GM12878 (cell line): Measurements from ENCODE around the gene GRIN3A. TPM values are rescaled to one million over a fixed set of nuclear protein-coding genes. Genes with fewer than 3 reads are reported as not detected.

Experiments
- ATAC-seq: fragments of 200-7000 bp; cut with Tn5 transposase; 3 replicates; pipeline ENCODE4 v1.9.1; 2020; ENCODE audit warnings: mild to moderate bottlenecking, moderate library complexity
- BruUV-seq: library from RNA; stranded (reverse); fragments of 400-500 nt; replicated peaks from 2 replicates; lab custom pipeline; 2021; lab: Mats Ljungman, UMichigan
- CTCF ChIA-PET: fragments of 300-600 bp; sonication (Branson Sonifier 250); formaldehyde crosslinking; extraction: SDS; loops from one replicate; lab custom pipeline; 2021; ENCODE audit warnings: inconsistent platforms; lab: Yijun Ruan, JAX
- POLR2A ChIA-PET: fragments of 350-600 bp; formaldehyde crosslinking; extraction: SDS; loops from one replicate; lab custom pipeline; 2021; ENCODE audit warnings: inconsistent platforms; lab: Charles Lee
- RAD21 ChIA-PET: fragments of 300-600 bp; sonication (Branson Sonifier 250); formaldehyde crosslinking; loops from one replicate; lab custom pipeline; 2023; ENCODE audit warnings: antibody characterized with exemption; ENCODE audit not compliant: unreplicated experiment; lab: Charles Lee
- SMC1A ChIA-PET: fragments of 300-600 bp; sonication (Branson Sonifier 250); formaldehyde crosslinking; loops from one replicate; lab custom pipeline; 2023; ENCODE audit not compliant: unreplicated experiment, uncharacterized antibody; lab: Charles Lee
- DNase-seq: peaks from one replicate; pipeline ENCODE4 v3.0.0-alpha.2; 2011; ENCODE audit warnings: low read depth, low spot score
- FAIRE-seq: peaks from 3 replicates; lab custom pipeline; 2011; peaks lifted over from hg19 to GRCh38; lab: Jason Lieb, UNC
- H2AFZ ChIP-seq: 2 replicates; pipeline ENCODE4 v1.6.0; 2011; ENCODE audit warnings: low read depth, low read length, control low read depth; ENCODE audit not compliant: control insufficient read depth
- H3K27ac ChIP-seq: 2 replicates; pipeline ENCODE4 v1.5.1; 2011; ENCODE audit warnings: control low read depth; ENCODE audit not compliant: control insufficient read depth, insufficient read depth
- H3K27me3 ChIP-seq, 2 experiments: replicated peaks in 1 of 2; 2 replicates each; pipeline versions ENCODE4 v1.6.0 to v1.6.1; 2011; ENCODE audit warnings: low read length in 1 of 2; ENCODE audit not compliant: control insufficient read depth in 2 of 2, insufficient read depth in 2 of 2
- H3K36me3 ChIP-seq, 2 experiments: 2 replicates each; pipeline ENCODE4 v1.5.1; 2011; ENCODE audit warnings: low read length in 1 of 2; ENCODE audit not compliant: control insufficient read depth in 2 of 2, insufficient read depth in 2 of 2
- H3K4me1 ChIP-seq: 2 replicates; pipeline ENCODE4 v1.6.1; 2011; ENCODE audit warnings: mild to moderate bottlenecking, low read length, moderate library complexity, mixed read lengths; ENCODE audit not compliant: control insufficient read depth, insufficient read depth
- H3K4me2 ChIP-seq: 2 replicates; pipeline ENCODE4 v1.6.0; 2011; ENCODE audit warnings: control low read depth; ENCODE audit not compliant: control insufficient read depth, insufficient read depth
- H3K4me3 ChIP-seq: fragments of 200-600 bp; sonication (generic); 2 replicates; pipeline ENCODE4 v1.5.1; 2016
- H3K79me2 ChIP-seq: 2 replicates; pipeline ENCODE4 v1.6.0; 2011; ENCODE audit warnings: low read length; ENCODE audit not compliant: control insufficient read depth, insufficient read depth
- H3K9ac ChIP-seq: 2 replicates; pipeline ENCODE4 v1.8.0; 2011; ENCODE audit warnings: low read length, control low read depth, mixed read lengths; ENCODE audit not compliant: control insufficient read depth, insufficient read depth
- H3K9me3 ChIP-seq: replicated peaks from 3 replicates; pipeline ENCODE4 v1.5.1; 2011; ENCODE audit warnings: mild to moderate bottlenecking, low read length; ENCODE audit not compliant: control insufficient read depth, insufficient read depth
- H4K20me1 ChIP-seq: 2 replicates; pipeline ENCODE4 v1.6.0; 2011; ENCODE audit not compliant: control insufficient read depth, insufficient read depth
- ATF2 ChIP-seq: IDR thresholded peaks from 2 replicates; pipeline ENCODE4 v1.6.1; 2012; ENCODE audit warnings: low read length, inconsistent platforms
- BCL11A ChIP-seq: IDR thresholded peaks from 2 replicates; pipeline ENCODE4 v1.6.1; 2011; ENCODE audit warnings: low read depth, low read length
- BCLAF1 ChIP-seq: fragments of 450-650 bp; IDR thresholded peaks from 2 replicates; pipeline ENCODE4 v1.6.1; 2017; ENCODE audit warnings: antibody characterized with exemption, mild to moderate bottlenecking, moderate library complexity
- KLF5 ChIP-seq: fragments of 450-650 bp; IDR thresholded peaks from 2 replicates; pipeline ENCODE4 v1.6.1; 2014; ENCODE audit warnings: mild to moderate bottlenecking; ENCODE audit not compliant: partially characterized antibody
- MXI1 ChIP-seq: fragments of 150-350 bp; IDR thresholded peaks from 2 replicates; pipeline ENCODE4 v1.6.1; 2011; ENCODE audit warnings: low read depth, mild to moderate bottlenecking, inconsistent platforms, low read length, improper control_type of control experiment
- MYC ChIP-seq: IDR thresholded peaks from 2 replicates; pipeline ENCODE4 v1.6.1; 2011; ENCODE audit warnings: mild to moderate bottlenecking, low read length, moderate library complexity, inconsistent platforms; ENCODE audit not compliant: insufficient read depth, insufficient replicate concordance, insufficient read length, severe bottlenecking
- NFYA ChIP-seq: IDR thresholded peaks from 2 replicates; pipeline ENCODE4 v1.6.1; 2011; ENCODE audit warnings: low read depth, mild to moderate bottlenecking, low read length, improper control_type of control experiment, borderline replicate concordance
- SMAD5 ChIP-seq: IDR thresholded peaks from 2 replicates; pipeline ENCODE4 v1.6.1; 2016; ENCODE audit warnings: antibody characterized with exemption, low read depth
- TAF1 ChIP-seq: IDR thresholded peaks from 2 replicates; pipeline ENCODE4 v1.6.1; 2011; ENCODE audit warnings: mild to moderate bottlenecking, low read depth, low read length, borderline replicate concordance
- WGBS: methylation state at CpG from one replicate; pipeline ENCODE4 v1.1.6; 2016; ENCODE audit warnings: low lambda C conversion rate; ENCODE audit not compliant: insufficient replicate concordance, insufficient coverage; ENCODE audit errors: missing lambda C conversion rate; 5-methylcytosine and 5-hydroxymethylcytosine counted together
- in situ Hi-C: fragments of 300-500 bp; cut with MboI; formaldehyde crosslinking; loops from 9 replicates; pipeline ENCODE4 v1.14.3; 2018; ENCODE audit warnings: mixed read lengths
- intact Hi-C: fragments of 100-400 bp; cut with micrococcal nuclease; formaldehyde crosslinking; loops from one replicate; pipeline ENCODE4 v1.14.2; 2022; ENCODE audit not compliant: unreplicated experiment
- polyA plus RNA-seq, 11 experiments: library from polyadenylated mRNA; depleted of rRNA in 4 of 11; unstranded in 6 of 11; stranded (reverse) in 5 of 11; fragments of >200 nt; fragmentation: Nextera tagmentation in 4 of 11; fragmentation: Illumina TruSeq in 1 of 11; extraction: Ambion mirVana in 4 of 11; extraction: Trizol in 1 of 11; gene quantifications; 1 replicate in 1 of 11; 2 replicates in 10 of 11; pipeline versions ENCODE4 v1.2.1 to v1.2.3, GENCODE V29; 2011 to 2016; ENCODE audit warnings: inconsistent platforms in 2 of 11, missing spikeins in 2 of 11, low read depth in 1 of 11
- total RNA-seq, 4 experiments: library from RNA; depleted of rRNA in 3 of 4; stranded (reverse); fragments of >200 nt in 3 of 4; fragmentation: Illumina TruSeq in 1 of 4; extraction: Trizol in 1 of 4; gene quantifications; 2 replicates each; pipeline versions ENCODE4 v1.2.1 to v1.2.3, GENCODE V29; 2013 to 2021
- TF ChIP-seq, protein P1 (sequence below): fragments of 450-650 bp; conservative IDR thresholded peaks from 2 replicates; pipeline ENCODE4 v1.6.1; 2017; ENCODE audit warnings: mild to moderate bottlenecking, moderate library complexity

GRIN3A gene
- total and polyA plus RNA-seq, 10 of the 15 experiments (the other 5 are each of a cell fraction or from before 2014, with no cell fraction given): 0.03 to 0.05 (median 0.04) TPM; not detected in 7

DNA sequence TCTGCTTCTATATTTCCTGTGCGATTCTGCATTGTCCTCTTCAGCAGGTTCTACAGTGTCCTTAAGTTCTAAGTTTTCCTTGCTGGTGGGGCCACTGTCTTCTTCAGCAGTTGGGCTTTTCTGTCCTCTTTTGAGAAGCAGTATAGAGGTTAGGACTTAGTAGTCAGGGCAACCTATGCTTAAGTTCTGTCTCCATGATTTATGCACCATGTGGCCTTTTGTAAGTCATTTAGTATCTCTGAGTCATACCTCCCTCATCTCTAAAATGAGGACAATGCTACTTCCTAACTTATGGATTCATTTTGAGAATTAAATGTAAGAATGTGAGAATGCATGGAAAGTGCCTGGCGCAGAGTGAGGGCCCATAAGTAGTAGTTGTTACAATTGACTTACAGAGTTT, 46.8 kb downstream of the GRIN3A start:
- ATAC-seq: no peak
- Histone ChIP-seq H4K20me1 (no peaks in the 10 kb centered on the region), H3K27ac (no peak overlapping the region), H2AFZ (no peak overlapping the region), H3K4me1 (no peaks in the 10 kb centered on the region), H3K79me2 (no peaks in the 10 kb centered on the region), H3K9ac (no peak overlapping the region), H3K4me2 (no peak overlapping the region), H3K36me3 (no peaks in the 10 kb centered on the region), H3K27me3 (no peaks in the 10 kb centered on the region), H3K4me3 (no peak overlapping the region), H3K9me3 (no peaks in the 10 kb centered on the region)
- in situ Hi-C loops (no loop called here), intact Hi-C loops (no loop called here)
- TF ChIP-seq SMAD5: no peak
- RAD21 ChIA-PET: no interaction called here
- BruUV-seq: no TSS peak
- no peak for DNase-seq
- no peak for FAIRE-seq
- 50% methylated on average over 2 of the region's 2 CpGs for WGBS
- SMC1A ChIA-PET: no interaction called here
- POLR2A ChIA-PET: no interaction called here
- CTCF ChIA-PET: no interaction called here

DNA sequence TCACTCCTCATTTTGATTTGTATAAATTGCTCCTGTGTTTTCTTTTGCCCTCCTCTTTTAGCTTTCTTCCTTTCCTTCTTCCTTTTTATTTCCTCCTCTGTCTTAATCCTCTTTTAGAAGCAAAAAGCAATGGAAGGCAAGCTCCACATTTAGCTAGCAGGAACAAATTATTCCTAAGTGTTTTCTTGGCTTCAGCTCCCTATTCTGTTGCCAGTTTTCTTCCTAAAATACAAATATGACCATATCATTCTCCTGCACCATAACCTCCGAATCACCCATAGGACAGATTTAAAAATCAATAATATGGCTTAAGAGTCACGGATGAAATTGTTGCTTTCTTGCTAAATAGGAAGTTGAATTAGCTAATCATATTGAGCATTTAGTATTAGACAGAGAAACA, 49.4 kb downstream of the GRIN3A start:
- POLR2A ChIA-PET: no interaction called here
- no peak for TF ChIP-seq NFYA
- TF ChIP-seq KLF5: no peak
- TF ChIP-seq, protein P1, sequence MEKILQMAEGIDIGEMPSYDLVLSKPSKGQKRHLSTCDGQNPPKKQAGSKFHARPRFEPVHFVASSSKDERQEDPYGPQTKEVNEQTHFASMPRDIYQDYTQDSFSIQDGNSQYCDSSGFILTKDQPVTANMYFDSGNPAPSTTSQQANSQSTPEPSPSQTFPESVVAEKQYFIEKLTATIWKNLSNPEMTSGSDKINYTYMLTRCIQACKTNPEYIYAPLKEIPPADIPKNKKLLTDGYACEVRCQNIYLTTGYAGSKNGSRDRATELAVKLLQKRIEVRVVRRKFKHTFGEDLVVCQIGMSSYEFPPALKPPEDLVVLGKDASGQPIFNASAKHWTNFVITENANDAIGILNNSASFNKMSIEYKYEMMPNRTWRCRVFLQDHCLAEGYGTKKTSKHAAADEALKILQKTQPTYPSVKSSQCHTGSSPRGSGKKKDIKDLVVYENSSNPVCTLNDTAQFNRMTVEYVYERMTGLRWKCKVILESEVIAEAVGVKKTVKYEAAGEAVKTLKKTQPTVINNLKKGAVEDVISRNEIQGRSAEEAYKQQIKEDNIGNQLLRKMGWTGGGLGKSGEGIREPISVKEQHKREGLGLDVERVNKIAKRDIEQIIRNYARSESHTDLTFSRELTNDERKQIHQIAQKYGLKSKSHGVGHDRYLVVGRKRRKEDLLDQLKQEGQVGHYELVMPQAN: no peak
- TF ChIP-seq MYC: no peak
- TF ChIP-seq BCLAF1: no peak
- no peak for TF ChIP-seq TAF1
- no peak for TF ChIP-seq MXI1
- no peak for TF ChIP-seq ATF2
- no peak for TF ChIP-seq BCL11A

More for the DNA sequence above, 49.4 kb downstream of the GRIN3A start:
- H3K4me3 ChIP-seq: no peak overlapping the region
- BruUV-seq: no TSS peak
- intact Hi-C loops: no loop called here
- in situ Hi-C loops: no loop called here
- H2AFZ ChIP-seq: no peak overlapping the region
- 0% methylated on average over 2 of the region's 2 CpGs for WGBS
- H3K4me1 ChIP-seq: no peaks in the 10 kb centered on the region
- ATAC-seq (no peak), DNase-seq (no peak), FAIRE-seq (no peak)
- no peak overlapping the region for H3K4me2 ChIP-seq
- RAD21 ChIA-PET: no interaction called here
- no peaks in the 10 kb centered on the region for H3K27me3 ChIP-seq
- H3K36me3 ChIP-seq: no peaks in the 10 kb centered on the region
- H3K27ac ChIP-seq: no peak overlapping the region
- H4K20me1 ChIP-seq: no peaks in the 10 kb centered on the region
- H3K79me2 ChIP-seq: no peaks in the 10 kb centered on the region
- CTCF ChIA-PET: interaction anchor here (1.2 to 2.0 kb wide), 3 partner anchors 14 to 39 kb away, joined by 3 to 4 read pairs (median 4); no protein-coding TSS in a partner anchor
- no peak overlapping the region for H3K9ac ChIP-seq
- H3K9me3 ChIP-seq: no peaks in the 10 kb centered on the region
- SMC1A ChIA-PET: interaction anchor here (1.3 kb wide), 1 partner anchor 14 kb away, joined by 4 read pairs; no protein-coding TSS in a partner anchor
